ENCODE data around the gene ANKRD52.

ANKRD52 gene

GRCh38 chr12:56193025-56193578 is 65.1 kb downstream of the ANKRD52 start:
- intact Hi-C loops (cut with DNase I; ENCODE audit: low total_unique reads): loop anchor here (2.0 to 10.0 kb wide), 2 partner anchors 32 to 272 kb away; partner anchors contain the start of genes NABP2 and SPRYD4
- TF ChIP-seq CTCF (IDR thresholded peaks at IDR 0.05): peak; percentile 72 to 90
- Histone ChIP-seq H3K36me3 (peaks cover 0 to 5% (median 0%) of the 10 kb centered on the region in 3 donors), H3K9me3 (no peaks in the 10 kb centered on the region), H3K27ac (no peak overlapping the region), H3K27me3 (no peaks in the 10 kb centered on the region), H3K4me1 (peaks cover 0 to 26% (median 12%) of the 10 kb centered on the region in 4 donors), H3K4me3 (no peak overlapping the region)
- DNase-seq: peak; percentile 78 to 87

- H3K4me1 ChIP-seq: peaks cover 0 to 30% (median 17%) of the 10 kb centered on the region in 4 donors
- TF ChIP-seq CTCF (IDR thresholded peaks at IDR 0.05): no peak
- intact Hi-C loops (cut with DNase I; ENCODE audit: low total_unique reads): loop anchor here (2.0 to 10.0 kb wide), 2 partner anchors 32 to 272 kb away; partner anchors contain the start of genes NABP2 and SPRYD4
Observed at GRCh38 chr12:56192582-56192981, 65.6 kb downstream of the ANKRD52 start.

GRCh38 chr12:56190695-56191155 is 67.5 kb downstream of the ANKRD52 start:
- no peaks in the 10 kb centered on the region for H3K9me3 ChIP-seq
- peak overlapping the region; percentile 92 to 95 for H3K4me3 ChIP-seq
- peak overlapping the region; percentile 94 to 99 for H3K27ac ChIP-seq
- TF ChIP-seq CTCF (IDR thresholded peaks at IDR 0.05): no peak
- peaks cover 0 to 28% (median 23%) of the 10 kb centered on the region in 4 donors for H3K4me1 ChIP-seq
- intact Hi-C loops (cut with DNase I; ENCODE audit: low total_unique reads): loop anchor here (10.0 kb wide), 1 partner anchor 274 kb away; the partner anchor contains the start of gene SPRYD4
- H3K36me3 ChIP-seq: peaks cover 2 to 16% (median 10%) of the 10 kb centered on the region in 3 donors
- H3K27me3 ChIP-seq: no peaks in the 10 kb centered on the region
- no peak for DNase-seq

More at GRCh38 chr12:56192582-56192981, 65.6 kb downstream of the ANKRD52 start:
- Histone ChIP-seq H3K36me3 (peaks cover 0 to 5% (median 0%) of the 10 kb centered on the region in 3 donors), H3K4me3 (no peak overlapping the region), H3K9me3 (no peaks in the 10 kb centered on the region), H3K27me3 (no peaks in the 10 kb centered on the region), H3K27ac (no peak overlapping the region)
- DNase-seq: no peak

GRCh38 chr12:56189918-56190694 is 68.1 kb downstream of the ANKRD52 start:
- peak; percentile 75 to 90 for DNase-seq
- Histone ChIP-seq H3K27ac (peak overlapping the region; percentile 94 to 99), H3K36me3 (peaks cover 9 to 22% (median 17%) of the 10 kb centered on the region in 3 donors), H3K27me3 (no peaks in the 10 kb centered on the region), H3K4me3 (peak overlapping the region; percentile 92 to 95), H3K4me1 (peaks cover 0 to 28% (median 23%) of the 10 kb centered on the region in 4 donors), H3K9me3 (no peaks in the 10 kb centered on the region)
- intact Hi-C loops (cut with DNase I; ENCODE audit: low total_unique reads): loop anchor here (2.0 to 10.0 kb wide), 2 partner anchors 63 to 275 kb away; partner anchors contain the start of gene SPRYD4
- TF ChIP-seq CTCF (IDR thresholded peaks at IDR 0.05): peak in 1 of 2 experiments; percentile 5

GRCh38 chr12:56189099-56189917 is 68.9 kb downstream of the ANKRD52 start, which contains the start of gene SMARCC2:
Gene SMARCC2, minus strand, starts transcription at chr12:56189483. Its CDS starts 22 bp downstream, at chr12:56189461.
- Histone ChIP-seq H3K27ac (peak within 1 kb of the TSS; percentile 94 to 99), H3K27me3 (no peaks in the 10 kb centered on the region), H3K9me3 (no peaks in the 10 kb centered on the region), H3K4me3 (peak within 1 kb of the TSS; percentile 92 to 95), H3K36me3 (peaks cover 17 to 30% (median 25%) of the 10 kb centered on the region in 3 donors), H3K4me1 (peaks cover 0 to 28% (median 23%) of the 10 kb centered on the region in 4 donors)
- intact Hi-C loops (cut with DNase I; ENCODE audit: low total_unique reads): loop anchor here (2.0 kb wide), 1 partner anchor 63 kb away; no protein-coding TSS in a partner anchor
- peak; percentile 60 to 94 for TF ChIP-seq CTCF (IDR thresholded peaks at IDR 0.05)
- DNase-seq: peak; percentile 86 to 95

All from tibial artery (tissue), 4 donors.